ENCODE data around the gene TNS3.
A peak's percentile ranks its signal among the peaks of the same experiment; 100 is the strongest.

GRCh38 chr7:47351233-47352154 lies 230.4 kb downstream of the TNS3 start:
- TF ChIP-seq, protein P1, sequence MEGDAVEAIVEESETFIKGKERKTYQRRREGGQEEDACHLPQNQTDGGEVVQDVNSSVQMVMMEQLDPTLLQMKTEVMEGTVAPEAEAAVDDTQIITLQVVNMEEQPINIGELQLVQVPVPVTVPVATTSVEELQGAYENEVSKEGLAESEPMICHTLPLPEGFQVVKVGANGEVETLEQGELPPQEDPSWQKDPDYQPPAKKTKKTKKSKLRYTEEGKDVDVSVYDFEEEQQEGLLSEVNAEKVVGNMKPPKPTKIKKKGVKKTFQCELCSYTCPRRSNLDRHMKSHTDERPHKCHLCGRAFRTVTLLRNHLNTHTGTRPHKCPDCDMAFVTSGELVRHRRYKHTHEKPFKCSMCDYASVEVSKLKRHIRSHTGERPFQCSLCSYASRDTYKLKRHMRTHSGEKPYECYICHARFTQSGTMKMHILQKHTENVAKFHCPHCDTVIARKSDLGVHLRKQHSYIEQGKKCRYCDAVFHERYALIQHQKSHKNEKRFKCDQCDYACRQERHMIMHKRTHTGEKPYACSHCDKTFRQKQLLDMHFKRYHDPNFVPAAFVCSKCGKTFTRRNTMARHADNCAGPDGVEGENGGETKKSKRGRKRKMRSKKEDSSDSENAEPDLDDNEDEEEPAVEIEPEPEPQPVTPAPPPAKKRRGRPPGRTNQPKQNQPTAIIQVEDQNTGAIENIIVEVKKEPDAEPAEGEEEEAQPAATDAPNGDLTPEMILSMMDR (IDR thresholded peaks at IDR 0.05 in 8 of 11, conservative IDR thresholded peaks at IDR 0.05 in 3 of 11): no peak
- TF ChIP-seq POLR2AphosphoS5 (IDR thresholded peaks at IDR 0.05) (peak in 2 of 3 donors; percentile 9 to 20), POLR2A (IDR thresholded peaks at IDR 0.05) (no peak)

Data from spleen (tissue), 7 donors.